ENCODE data around the gene WSCD2. TPM values are rescaled to one million over a fixed set of nuclear protein-coding genes. Genes with fewer than 3 reads are reported as not detected.

WSCD2 gene
- total RNA-seq, 1 experiment from 2014 or later = 1.8 TPM

- DNase-seq = no peak
- Histone ChIP-seq H3K4me3 (ENCODE audit: insufficient read depth, low read depth, low read length) (no peak overlapping the region), H3K27me3 (ENCODE audit: control insufficient read depth, insufficient read depth, low read length) (no peaks in the 10 kb centered on the region), H3K36me3 (replicated peaks; ENCODE audit: control insufficient read depth, insufficient read depth, low read length) (no peaks in the 10 kb centered on the region)
Measured at GRCh38 chr12:108116699-108117098, 12.4 kb upstream of the WSCD2 start.

GRCh38 chr12:108117163-108117849 lies 11.8 kb upstream of the WSCD2 start:
- no peaks in the 10 kb centered on the region for H3K27me3 ChIP-seq (ENCODE audit: control insufficient read depth, insufficient read depth, low read length)
- no peak for DNase-seq
- no peaks in the 10 kb centered on the region for H3K36me3 ChIP-seq (replicated peaks; ENCODE audit: control insufficient read depth, insufficient read depth, low read length)
- no peak overlapping the region for H3K4me3 ChIP-seq (ENCODE audit: insufficient read depth, low read depth, low read length)

GRCh38 chr12:108117902-108118301 lies 11.2 kb upstream of the WSCD2 start:
- H3K36me3 ChIP-seq (replicated peaks; ENCODE audit: control insufficient read depth, insufficient read depth, low read length) = no peaks in the 10 kb centered on the region
- H3K27me3 ChIP-seq (ENCODE audit: control insufficient read depth, insufficient read depth, low read length) = no peaks in the 10 kb centered on the region
- DNase-seq = no peak
- H3K4me3 ChIP-seq (ENCODE audit: insufficient read depth, low read depth, low read length) = no peak overlapping the region

- H3K27me3 ChIP-seq (ENCODE audit: control insufficient read depth, insufficient read depth, low read length) = no peaks in the 10 kb centered on the region
- no peak overlapping the region for H3K4me3 ChIP-seq (ENCODE audit: insufficient read depth, low read depth, low read length)
- DNase-seq = no peak
- no peaks in the 10 kb centered on the region for H3K36me3 ChIP-seq (replicated peaks; ENCODE audit: control insufficient read depth, insufficient read depth, low read length)
Measured at GRCh38 chr12:108119126-108119973, 9.7 kb upstream of the WSCD2 start.

GRCh38 chr12:108119974-108120862 lies 8.9 kb upstream of the WSCD2 start:
- no peak for DNase-seq
- Histone ChIP-seq H3K36me3 (replicated peaks; ENCODE audit: control insufficient read depth, insufficient read depth, low read length) (no peaks in the 10 kb centered on the region), H3K27me3 (ENCODE audit: control insufficient read depth, insufficient read depth, low read length) (no peaks in the 10 kb centered on the region), H3K4me3 (ENCODE audit: insufficient read depth, low read depth, low read length) (no peak overlapping the region)

GRCh38 chr12:108120863-108121165 lies 8.3 kb upstream of the WSCD2 start:
- no peak overlapping the region for H3K4me3 ChIP-seq (ENCODE audit: insufficient read depth, low read depth, low read length)
- no peak for DNase-seq
- H3K36me3 ChIP-seq (replicated peaks; ENCODE audit: control insufficient read depth, insufficient read depth, low read length) = no peaks in the 10 kb centered on the region
- no peaks in the 10 kb centered on the region for H3K27me3 ChIP-seq (ENCODE audit: control insufficient read depth, insufficient read depth, low read length)

GRCh38 chr12:108121320-108121719 lies 7.8 kb upstream of the WSCD2 start:
- no peak overlapping the region for H3K4me3 ChIP-seq (ENCODE audit: insufficient read depth, low read depth, low read length)
- H3K27me3 ChIP-seq (ENCODE audit: control insufficient read depth, insufficient read depth, low read length) = no peaks in the 10 kb centered on the region
- no peak for DNase-seq
- no peaks in the 10 kb centered on the region for H3K36me3 ChIP-seq (replicated peaks; ENCODE audit: control insufficient read depth, insufficient read depth, low read length)

- Histone ChIP-seq H3K27me3 (ENCODE audit: control insufficient read depth, insufficient read depth, low read length) (no peaks in the 10 kb centered on the region), H3K4me3 (ENCODE audit: insufficient read depth, low read depth, low read length) (no peak overlapping the region), H3K36me3 (replicated peaks; ENCODE audit: control insufficient read depth, insufficient read depth, low read length) (no peaks in the 10 kb centered on the region)
- no peak for DNase-seq
Measured at GRCh38 chr12:108121728-108122471, 7.2 kb upstream of the WSCD2 start.

GRCh38 chr12:108122644-108123043 lies 6.4 kb upstream of the WSCD2 start:
- no peak overlapping the region for H3K4me3 ChIP-seq (ENCODE audit: insufficient read depth, low read depth, low read length)
- H3K36me3 ChIP-seq (replicated peaks; ENCODE audit: control insufficient read depth, insufficient read depth, low read length) = no peaks in the 10 kb centered on the region
- no peaks in the 10 kb centered on the region for H3K27me3 ChIP-seq (ENCODE audit: control insufficient read depth, insufficient read depth, low read length)
- DNase-seq = no peak

GRCh38 chr12:108123402-108123801 lies 5.7 kb upstream of the WSCD2 start:
- Histone ChIP-seq H3K4me3 (ENCODE audit: insufficient read depth, low read depth, low read length) (no peak overlapping the region), H3K36me3 (replicated peaks; ENCODE audit: control insufficient read depth, insufficient read depth, low read length) (no peaks in the 10 kb centered on the region), H3K27me3 (ENCODE audit: control insufficient read depth, insufficient read depth, low read length) (no peaks in the 10 kb centered on the region)
- no peak for DNase-seq

GRCh38 chr12:108125073-108125472 lies 4.0 kb upstream of the WSCD2 start:
- Histone ChIP-seq H3K27me3 (ENCODE audit: control insufficient read depth, insufficient read depth, low read length) (peaks cover 10% of the 10 kb centered on the region), H3K36me3 (replicated peaks; ENCODE audit: control insufficient read depth, insufficient read depth, low read length) (no peaks in the 10 kb centered on the region), H3K4me3 (ENCODE audit: insufficient read depth, low read depth, low read length) (no peak overlapping the region)
- no peak for DNase-seq

- Histone ChIP-seq H3K27me3 (ENCODE audit: control insufficient read depth, insufficient read depth, low read length) (peaks cover 21% of the 10 kb centered on the region), H3K4me3 (ENCODE audit: insufficient read depth, low read depth, low read length) (no peak overlapping the region), H3K36me3 (replicated peaks; ENCODE audit: control insufficient read depth, insufficient read depth, low read length) (no peaks in the 10 kb centered on the region)
- no peak for DNase-seq
Measured at GRCh38 chr12:108126212-108126611, 2.9 kb upstream of the WSCD2 start.

GRCh38 chr12:108126990-108127501 lies 2.0 kb upstream of the WSCD2 start:
- H3K36me3 ChIP-seq (replicated peaks; ENCODE audit: control insufficient read depth, insufficient read depth, low read length) = no peaks in the 10 kb centered on the region
- no peak overlapping the region for H3K4me3 ChIP-seq (ENCODE audit: insufficient read depth, low read depth, low read length)
- H3K27me3 ChIP-seq (ENCODE audit: control insufficient read depth, insufficient read depth, low read length) = peaks cover 21% of the 10 kb centered on the region
- DNase-seq = no peak

- Histone ChIP-seq H3K27me3 (ENCODE audit: control insufficient read depth, insufficient read depth, low read length) (peaks cover 21% of the 10 kb centered on the region), H3K36me3 (replicated peaks; ENCODE audit: control insufficient read depth, insufficient read depth, low read length) (no peaks in the 10 kb centered on the region), H3K4me3 (ENCODE audit: insufficient read depth, low read depth, low read length) (no peak overlapping the region)
- DNase-seq = no peak
Measured at GRCh38 chr12:108127654-108128053, 1.4 kb upstream of the WSCD2 start.

Data from H7 (cell line).